ENCODE data around the gene AARS2. TPM values are rescaled to one million over a fixed set of nuclear protein-coding genes. Genes with fewer than 3 reads are reported as not detected.

AARS2 gene
- total RNA-seq, 1 experiment from 2014 or later, result 21.7 TPM

DNA sequence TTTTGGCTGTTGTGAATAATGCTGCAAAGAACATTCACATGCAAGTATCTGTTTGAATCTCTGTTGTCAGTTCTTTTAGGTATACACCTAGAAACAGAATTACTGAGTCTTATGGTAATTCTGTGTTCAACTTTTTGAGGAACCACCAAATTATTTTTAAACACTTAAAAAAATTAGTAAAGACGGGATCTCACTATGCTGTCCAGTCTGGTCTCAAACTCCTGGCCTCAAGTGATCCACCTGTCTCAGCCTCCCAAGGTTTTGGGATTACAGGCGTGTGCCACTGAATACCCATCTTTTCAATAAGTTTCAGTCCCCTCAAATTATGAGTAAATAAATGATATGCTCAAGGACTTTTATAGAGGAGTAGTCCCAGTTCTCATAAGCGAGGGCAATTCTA lies 46.8 kb upstream of the AARS2 start:
- Histone ChIP-seq H3K23me2 (ENCODE audit: insufficient read length, low read depth, low read length, poor library complexity, severe bottlenecking) (no peaks in the 10 kb centered on the region), H2AK5ac (ENCODE audit: insufficient read length, low read length) (no peak overlapping the region), H2BK120ac (ENCODE audit: low read depth, low read length, poor library complexity, severe bottlenecking) (no peak overlapping the region), H3K27ac (ENCODE audit: insufficient read length, low read depth, low read length) (no peak overlapping the region), H3K9ac (ENCODE audit: extremely low read depth, insufficient read length, low read length) (no peak overlapping the region), H4K8ac (replicated peaks; ENCODE audit: insufficient read length, low read depth, low read length) (no peak overlapping the region), H3K4ac (ENCODE audit: low read depth, low read length) (no peak overlapping the region), H2BK12ac (ENCODE audit: insufficient read length, low read depth, low read length) (no peak overlapping the region), H2BK20ac (ENCODE audit: low read depth, low read length, poor library complexity, severe bottlenecking) (no peak overlapping the region), H3K23ac (ENCODE audit: insufficient read length, low read depth, low read length) (no peak overlapping the region), H3K14ac (ENCODE audit: insufficient read depth, low read length) (no peak overlapping the region), H3K79me2 (ENCODE audit: insufficient read depth, low read length) (no peaks in the 10 kb centered on the region), H2BK5ac (ENCODE audit: insufficient read length, low read length) (no peak overlapping the region), H3K4me2 (ENCODE audit: insufficient read depth, insufficient read length, low read length) (no peak overlapping the region), H3K79me1 (ENCODE audit: insufficient read depth, low read depth, low read length, poor library complexity, severe bottlenecking) (no peaks in the 10 kb centered on the region), H3K27me3 (ENCODE audit: insufficient read depth, low read length) (no peaks in the 10 kb centered on the region), H3K9me3 (ENCODE audit: control insufficient read depth, low read depth, low read length) (no peaks in the 10 kb centered on the region), H4K91ac (ENCODE audit: insufficient read length, low read depth, low read length) (no peak overlapping the region), H3K4me1 (ENCODE audit: insufficient read depth, low read length) (no peaks in the 10 kb centered on the region), H2BK15ac (ENCODE audit: low read depth, low read length) (no peak overlapping the region), H2AFZ (ENCODE audit: low read length) (no peak overlapping the region), H3T11ph (ENCODE audit: low read length) (no peak overlapping the region), H3K18ac (ENCODE audit: insufficient read length, low read depth, low read length) (no peak overlapping the region), H4K20me1 (ENCODE audit: control insufficient read depth, insufficient read depth, insufficient read length) (no peaks in the 10 kb centered on the region), H3K56ac (ENCODE audit: insufficient read length, low read depth, low read length) (no peak overlapping the region), H4K5ac (ENCODE audit: insufficient read length, low read depth, low read length) (no peak overlapping the region)
- Mint-ChIP-seq H3K27me3 (ENCODE audit: low read depth) (peaks cover 5% of the 10 kb centered on the region; the same call in 1 of the 2 replicates), H3K36me3 (ENCODE audit: insufficient read depth in 1 of 3, low read depth in 3 of 3) (no peaks in the 10 kb centered on the region), H3K9me3 (no peaks in the 10 kb centered on the region), H3K4me3 (no peak overlapping the region), H3K4me1 (peaks cover 0 to 4% of the 10 kb centered on the region in 2 experiments; a peak in 1 of 4 replicates), H3K27ac (no peak overlapping the region)
- WGBS (ENCODE audit: extremely low coverage, insufficient read length, low lambda C conversion rate), result no CpG with 5 or more reads among the region's 3 CpGs
- DNase-seq, result no peak
- TF ChIP-seq, protein P1, sequence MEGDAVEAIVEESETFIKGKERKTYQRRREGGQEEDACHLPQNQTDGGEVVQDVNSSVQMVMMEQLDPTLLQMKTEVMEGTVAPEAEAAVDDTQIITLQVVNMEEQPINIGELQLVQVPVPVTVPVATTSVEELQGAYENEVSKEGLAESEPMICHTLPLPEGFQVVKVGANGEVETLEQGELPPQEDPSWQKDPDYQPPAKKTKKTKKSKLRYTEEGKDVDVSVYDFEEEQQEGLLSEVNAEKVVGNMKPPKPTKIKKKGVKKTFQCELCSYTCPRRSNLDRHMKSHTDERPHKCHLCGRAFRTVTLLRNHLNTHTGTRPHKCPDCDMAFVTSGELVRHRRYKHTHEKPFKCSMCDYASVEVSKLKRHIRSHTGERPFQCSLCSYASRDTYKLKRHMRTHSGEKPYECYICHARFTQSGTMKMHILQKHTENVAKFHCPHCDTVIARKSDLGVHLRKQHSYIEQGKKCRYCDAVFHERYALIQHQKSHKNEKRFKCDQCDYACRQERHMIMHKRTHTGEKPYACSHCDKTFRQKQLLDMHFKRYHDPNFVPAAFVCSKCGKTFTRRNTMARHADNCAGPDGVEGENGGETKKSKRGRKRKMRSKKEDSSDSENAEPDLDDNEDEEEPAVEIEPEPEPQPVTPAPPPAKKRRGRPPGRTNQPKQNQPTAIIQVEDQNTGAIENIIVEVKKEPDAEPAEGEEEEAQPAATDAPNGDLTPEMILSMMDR (conservative IDR thresholded peaks at IDR 0.05), result no peak

Measured in H9 (cell line).